IMR-90 (cell line): Measurements from ENCODE around the gene NLRX1. TPM values are rescaled to one million over a fixed set of nuclear protein-coding genes. Genes with fewer than 3 reads are reported as not detected.
A peak's percentile ranks its signal among the peaks of the same experiment; 100 is the strongest.

Source experiments
- ATAC-seq: fragments of 200-7000 bp; cut with Tn5 transposase; 2 replicates; pipeline ENCODE4 v1.9.1; 2020; ENCODE audit warnings: low read depth, mild to moderate bottlenecking, moderate library complexity
- BruUV-seq: library from RNA; stranded (reverse); fragments of 400-500 nt; replicated peaks from 2 replicates; lab custom pipeline; 2021; lab: Mats Ljungman, UMichigan
- CTCF ChIA-PET: fragments of 300-600 bp; formaldehyde crosslinking; extraction: SDS; loops from one replicate; lab custom pipeline; 2021; ENCODE audit warnings: antibody characterized with exemption; lab: Yijun Ruan, JAX
- POLR2A ChIA-PET: fragments of 300-600 bp; sonication (Branson Sonifier 250); formaldehyde crosslinking; loops from one replicate; lab custom pipeline; 2022; ENCODE audit warnings: antibody characterized with exemption; ENCODE audit not compliant: unreplicated experiment; lab: Charles Lee
- DNase-seq: peaks from one replicate; pipeline ENCODE4 v3.0.0; 2013
- H2AFZ ChIP-seq: replicated peaks from 2 replicates; pipeline ENCODE3; 2013; ENCODE audit warnings: low read length, mild to moderate bottlenecking; ENCODE audit not compliant: poor library complexity
- H2AK5ac ChIP-seq: 2 replicates; pipeline ENCODE4 v1.6.1; 2013; ENCODE audit warnings: low read depth, low read length, inconsistent platforms
- H2AK9ac ChIP-seq: replicated peaks from 2 replicates; pipeline ENCODE3; 2013; ENCODE audit warnings: mild to moderate bottlenecking, low read depth, low read length, moderate library complexity; ENCODE audit not compliant: poor library complexity
- H2BK120ac ChIP-seq: 2 replicates; pipeline ENCODE4 v1.6.1; 2013; ENCODE audit warnings: low read depth, low read length, inconsistent platforms
- H2BK15ac ChIP-seq: 3 replicates; pipeline ENCODE4 v1.6.1; 2013; ENCODE audit warnings: low read depth, low read length, inconsistent platforms
- H2BK20ac ChIP-seq: 2 replicates; pipeline ENCODE4 v1.6.1; 2013; ENCODE audit warnings: low read depth, mild to moderate bottlenecking, inconsistent platforms, low read length, moderate library complexity
- H2BK5ac ChIP-seq: 2 replicates; pipeline ENCODE4 v1.6.1; 2013; ENCODE audit warnings: mild to moderate bottlenecking, low read depth, low read length, inconsistent platforms; ENCODE audit not compliant: poor library complexity, severe bottlenecking
- H3K14ac ChIP-seq: replicated peaks from 2 replicates; pipeline ENCODE4 v1.6.1; 2013; ENCODE audit warnings: low read depth, low read length, inconsistent platforms
- H3K18ac ChIP-seq: 2 replicates; pipeline ENCODE4 v1.6.1; 2013; ENCODE audit warnings: low read depth, low read length, control low read depth
- H3K23ac ChIP-seq: 2 replicates; pipeline ENCODE4 v1.6.1; 2013; ENCODE audit warnings: low read depth, low read length, inconsistent platforms
- H3K27ac ChIP-seq: 2 replicates; pipeline ENCODE4 v1.5.1; 2013; ENCODE audit warnings: mild to moderate bottlenecking, control low read depth, low read length; ENCODE audit not compliant: insufficient read depth
- H3K27me3 ChIP-seq: 2 replicates; pipeline ENCODE4 v1.6.1; 2013; ENCODE audit warnings: low read length; ENCODE audit not compliant: control insufficient read depth, insufficient read depth
- H3K36me3 ChIP-seq: 2 replicates; pipeline ENCODE4 v1.6.1; 2013; ENCODE audit warnings: low read length, mixed read lengths; ENCODE audit not compliant: control insufficient read depth, insufficient read depth
- H3K4ac ChIP-seq: 2 replicates; pipeline ENCODE4 v1.6.1; 2013; ENCODE audit warnings: low read depth, low read length, inconsistent platforms
- H3K4me1 ChIP-seq: 2 replicates; pipeline ENCODE4 v1.6.1; 2013; ENCODE audit warnings: low read length, mixed read lengths; ENCODE audit not compliant: control insufficient read depth, insufficient read depth
- H3K4me2 ChIP-seq: 2 replicates; pipeline ENCODE4 v1.6.1; 2013; ENCODE audit warnings: low read depth, mild to moderate bottlenecking, control low read depth, low read length, moderate library complexity
- H3K4me3 ChIP-seq: 2 replicates; pipeline ENCODE4 v1.5.1; 2013; ENCODE audit warnings: low read depth, mild to moderate bottlenecking, control low read depth, low read length, moderate library complexity; ENCODE audit not compliant: insufficient read depth
- H3K56ac ChIP-seq: 2 replicates; pipeline ENCODE4 v1.6.1; 2013; ENCODE audit warnings: low read length, inconsistent platforms; ENCODE audit not compliant: insufficient read depth; ENCODE audit errors: extremely low read depth
- H3K79me1 ChIP-seq, 2 experiments: 2 replicates each; pipeline ENCODE4 v1.6.1; 2013; ENCODE audit warnings: low read length in 2 of 2, inconsistent platforms in 1 of 2, low read depth in 1 of 2
- H3K9ac ChIP-seq: 2 replicates; pipeline ENCODE4 v1.6.1; 2013; ENCODE audit warnings: low read depth, low read length, control low read depth
- H3K9me1 ChIP-seq: 2 replicates; pipeline ENCODE4 v1.6.1; 2013; ENCODE audit warnings: low read length, inconsistent platforms; ENCODE audit not compliant: insufficient read depth
- H3K9me3 ChIP-seq: 2 replicates; pipeline ENCODE4 v1.6.1; 2013; ENCODE audit warnings: low read length; ENCODE audit not compliant: control insufficient read depth, insufficient read depth
- H4K20me1 ChIP-seq: 2 replicates; pipeline ENCODE4 v1.6.1; 2013; ENCODE audit warnings: low read length, inconsistent platforms; ENCODE audit not compliant: insufficient read depth
- H4K5ac ChIP-seq: 2 replicates; pipeline ENCODE4 v1.6.1; 2013; ENCODE audit warnings: mild to moderate bottlenecking, low read depth, low read length, control low read depth
- H4K8ac ChIP-seq, 2 experiments: 2 replicates each; pipeline ENCODE4 v1.6.1; 2013; ENCODE audit warnings: low read depth in 2 of 2, low read length in 2 of 2, control low read depth in 1 of 2, inconsistent platforms in 1 of 2
- H4K91ac ChIP-seq: 2 replicates; pipeline ENCODE4 v1.6.1; 2013; ENCODE audit warnings: low read depth, low read length, inconsistent platforms; ENCODE audit not compliant: insufficient read depth
- CEBPB ChIP-seq: IDR thresholded peaks from 2 replicates; pipeline ENCODE4 v1.6.1; 2012; ENCODE audit warnings: low read depth, low read length, improper control_type of control experiment
- WGBS, 2 experiments: methylation state at CpG; one replicate each; pipeline versions ENCODE4 v1.1.5 to v1.1.7; 2013; ENCODE audit warnings: missing lambda C conversion rate in 2 of 2; ENCODE audit not compliant: insufficient read length in 1 of 2; ENCODE audit errors: extremely low coverage in 2 of 2; 5-methylcytosine and 5-hydroxymethylcytosine counted together
- dilution Hi-C: fragments of 300-500 bp; cut with HindIII; formaldehyde crosslinking; loops from one replicate; pipeline ENCODE4 v1.14.3; 2018; ENCODE audit warnings: low sequenced_read_pairs; ENCODE audit not compliant: unreplicated experiment
- in situ Hi-C: fragments of 300-500 bp; cut with MboI; formaldehyde crosslinking; loops from 3 replicates; pipeline ENCODE4 v1.14.3; 2019; ENCODE audit warnings: low sequenced_read_pairs, inconsistent platforms, mixed read lengths
- intact Hi-C: fragments of 100-400 bp; cut with micrococcal nuclease; formaldehyde crosslinking; loops from 2 replicates; pipeline ENCODE4 v1.10.0; 2022
- polyA plus RNA-seq, 3 experiments: library from polyadenylated mRNA; depleted of rRNA; stranded (reverse); fragments of >200 nt; gene quantifications; 2 replicates each; pipeline ENCODE4 v1.2.3, GENCODE V29; 2012; ENCODE audit warnings: low replicate concordance in 1 of 3
- total RNA-seq: library from RNA; depleted of rRNA; stranded (reverse); fragments of >200 nt; gene quantifications from 2 replicates; pipeline ENCODE4 v1.2.3, GENCODE V29; 2012
- TF ChIP-seq, protein P1 (sequence below): conservative IDR thresholded peaks from 2 replicates; pipeline ENCODE4 v1.5.1; 2012; ENCODE audit warnings: mild to moderate bottlenecking, low read depth, low read length, improper control_type of control experiment

The NLRX1 gene
- total and polyA plus RNA-seq, 2 of the 4 experiments (the other 2 are of a cell fraction), result 3.0 to 4.9 TPM

DNA sequence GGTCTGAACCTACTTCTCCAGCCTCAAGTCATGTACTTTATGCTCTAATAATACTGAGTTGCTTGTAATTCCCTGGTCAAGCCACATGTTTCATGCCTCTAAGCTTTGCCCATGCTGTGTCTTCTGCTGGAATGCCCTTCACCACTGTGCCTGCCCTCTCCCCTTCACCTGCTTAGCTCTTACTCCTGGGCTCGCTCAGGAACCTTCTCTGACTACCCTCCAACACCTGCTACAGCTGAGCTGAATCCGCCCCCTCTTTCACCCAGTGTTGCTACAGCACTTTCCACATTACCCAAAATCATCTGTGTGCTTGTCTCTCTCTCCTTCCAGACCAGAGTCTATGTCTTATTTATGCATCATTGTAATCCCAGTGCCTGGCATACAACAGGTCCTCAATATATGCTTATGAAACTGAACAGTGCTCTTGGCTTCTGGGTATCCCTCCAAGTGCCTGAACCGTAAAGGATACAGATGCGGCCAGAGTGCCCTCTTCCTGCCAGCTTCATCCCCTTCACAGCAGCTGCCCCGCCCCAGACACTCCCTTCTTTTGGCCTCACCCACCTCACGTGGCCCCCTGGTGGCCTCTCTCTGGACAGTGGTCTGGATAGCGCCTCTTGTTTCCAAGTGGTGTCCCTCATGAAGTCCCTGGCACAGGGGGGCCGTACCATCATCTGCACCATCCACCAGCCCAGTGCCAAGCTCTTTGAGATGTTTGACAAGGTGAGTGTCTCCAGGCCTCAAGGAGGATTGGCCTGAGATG lies 12.6 kb upstream of the NLRX1 start:
- no peak overlapping the region for H3K27ac ChIP-seq
- no peaks in the 10 kb centered on the region for H3K79me1 ChIP-seq
- H3K9me3 ChIP-seq, result no peaks in the 10 kb centered on the region
- H2BK5ac ChIP-seq, result no peak overlapping the region
- CTCF ChIA-PET, result interaction anchor here (1.0 to 1.2 kb wide), 2 partner anchors 11 to 22 kb away, joined by 3 read pairs; no protein-coding TSS in a partner anchor
- H3K23ac ChIP-seq, result no peak overlapping the region
- dilution Hi-C loops (no loop called here), intact Hi-C loops (no loop called here), in situ Hi-C loops (no loop called here)
- H3K18ac ChIP-seq, result no peak overlapping the region
- H4K8ac ChIP-seq, result no peak overlapping the region
- no peak overlapping the region for H4K91ac ChIP-seq
- no peak overlapping the region for H3K4me2 ChIP-seq
- POLR2A ChIA-PET, result no interaction called here
- H3K56ac ChIP-seq, result no peak overlapping the region
- H2BK20ac ChIP-seq, result no peak overlapping the region
- no peak overlapping the region for H3K4ac ChIP-seq
- H3K36me3 ChIP-seq, result no peaks in the 10 kb centered on the region
- no peak overlapping the region for H3K9ac ChIP-seq
- no peak for TF ChIP-seq CEBPB
- TF ChIP-seq, protein P1, sequence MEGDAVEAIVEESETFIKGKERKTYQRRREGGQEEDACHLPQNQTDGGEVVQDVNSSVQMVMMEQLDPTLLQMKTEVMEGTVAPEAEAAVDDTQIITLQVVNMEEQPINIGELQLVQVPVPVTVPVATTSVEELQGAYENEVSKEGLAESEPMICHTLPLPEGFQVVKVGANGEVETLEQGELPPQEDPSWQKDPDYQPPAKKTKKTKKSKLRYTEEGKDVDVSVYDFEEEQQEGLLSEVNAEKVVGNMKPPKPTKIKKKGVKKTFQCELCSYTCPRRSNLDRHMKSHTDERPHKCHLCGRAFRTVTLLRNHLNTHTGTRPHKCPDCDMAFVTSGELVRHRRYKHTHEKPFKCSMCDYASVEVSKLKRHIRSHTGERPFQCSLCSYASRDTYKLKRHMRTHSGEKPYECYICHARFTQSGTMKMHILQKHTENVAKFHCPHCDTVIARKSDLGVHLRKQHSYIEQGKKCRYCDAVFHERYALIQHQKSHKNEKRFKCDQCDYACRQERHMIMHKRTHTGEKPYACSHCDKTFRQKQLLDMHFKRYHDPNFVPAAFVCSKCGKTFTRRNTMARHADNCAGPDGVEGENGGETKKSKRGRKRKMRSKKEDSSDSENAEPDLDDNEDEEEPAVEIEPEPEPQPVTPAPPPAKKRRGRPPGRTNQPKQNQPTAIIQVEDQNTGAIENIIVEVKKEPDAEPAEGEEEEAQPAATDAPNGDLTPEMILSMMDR, result 0 out of 2 replicates have a peak, but pooled peaks have one; percentile 3
- H3K9me1 ChIP-seq, result no peaks in the 10 kb centered on the region
- H3K4me3 ChIP-seq, result no peak overlapping the region
- no peak overlapping the region for H2BK15ac ChIP-seq
- peaks cover 40% of the 10 kb centered on the region for H3K27me3 ChIP-seq
- BruUV-seq, result no TSS peak
- no peak overlapping the region for H2AFZ ChIP-seq
- H2AK9ac ChIP-seq, result no peak overlapping the region
- no peaks in the 10 kb centered on the region for H3K4me1 ChIP-seq
- H4K5ac ChIP-seq, result no peak overlapping the region
- H2AK5ac ChIP-seq, result no peak overlapping the region
- peak; percentile 37; the same call in 1 of the 2 replicates for ATAC-seq
- no peaks in the 10 kb centered on the region for H4K20me1 ChIP-seq
- no peak overlapping the region for H3K14ac ChIP-seq
- DNase-seq, result no peak
- WGBS, 2 experiments, result 55% methylated on average over 3 of the region's 8 CpGs; no CpG with 5 or more reads in 1 of the 2 experiments
- H2BK120ac ChIP-seq, result no peak overlapping the region
